ENCODE data around the gene NAXD. TPM values are rescaled to one million over a fixed set of nuclear protein-coding genes. Genes with fewer than 3 reads are reported as not detected.

The NAXD gene
- total and polyA plus RNA-seq, 2 of the 4 experiments (the other 2 are of a cell fraction), result 10.2 to 27.2 TPM

DNA sequence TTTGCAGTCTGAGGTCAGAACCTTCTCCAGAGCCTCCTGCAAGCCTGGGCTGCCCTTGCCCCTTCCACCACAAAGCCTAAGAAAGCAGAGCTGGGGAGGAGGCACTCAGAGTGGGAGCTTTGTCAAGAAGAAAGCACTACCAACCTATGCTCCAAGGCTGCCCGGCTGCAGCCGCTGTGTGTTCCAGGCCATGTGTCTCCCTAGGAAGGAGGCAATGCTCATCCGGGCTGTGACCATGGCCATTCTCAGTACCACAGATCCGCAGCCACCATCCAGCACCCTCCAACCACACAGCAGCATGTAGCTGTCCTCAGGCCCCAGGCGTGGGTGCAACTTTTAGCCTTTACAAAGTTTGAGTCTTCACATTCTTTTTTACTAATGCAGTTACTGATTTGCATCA is 68.6 kb downstream of the NAXD start:
- Histone ChIP-seq H3K18ac (ENCODE audit: low read depth, low read length) (no peak overlapping the region), H4K91ac (ENCODE audit: insufficient read depth, low read depth, low read length) (no peak overlapping the region), H3K79me1 (ENCODE audit: low read depth in 1 of 2, low read length in 2 of 2) (peaks cover 6 to 20% of the 10 kb centered on the region in 2 experiments), H2AFZ (replicated peaks; ENCODE audit: low read length, poor library complexity) (no peak overlapping the region), H3K9me3 (ENCODE audit: control insufficient read depth, insufficient read depth, low read length) (no peaks in the 10 kb centered on the region), H4K8ac (ENCODE audit: low read depth in 2 of 2, low read length in 2 of 2) (no peak overlapping the region), H2BK5ac (ENCODE audit: low read depth, low read length, poor library complexity, severe bottlenecking) (no peak overlapping the region), H2BK20ac (ENCODE audit: low read depth, low read length) (no peak overlapping the region), H2BK120ac (ENCODE audit: low read depth, low read length) (no peak overlapping the region), H4K20me1 (ENCODE audit: insufficient read depth, low read length) (peaks cover 1% of the 10 kb centered on the region; the same call in 1 of the 2 replicates), H3K4me2 (ENCODE audit: low read depth, low read length) (no peak overlapping the region), H4K5ac (ENCODE audit: low read depth, low read length) (no peak overlapping the region; the same call in 1 of the 2 replicates), H3K36me3 (ENCODE audit: control insufficient read depth, insufficient read depth, low read length) (peaks cover 56% of the 10 kb centered on the region), H3K14ac (replicated peaks; ENCODE audit: low read depth, low read length) (no peak overlapping the region), H3K9me1 (ENCODE audit: insufficient read depth, low read length) (0 out of 2 replicates have a peak, but pooled peaks cover 2% of the 10 kb centered on the region), H2AK9ac (replicated peaks; ENCODE audit: low read depth, low read length, poor library complexity) (no peak overlapping the region), H3K9ac (ENCODE audit: low read depth, low read length) (no peak overlapping the region), H3K27me3 (ENCODE audit: control insufficient read depth, insufficient read depth, low read length) (no peaks in the 10 kb centered on the region), H3K4me3 (ENCODE audit: insufficient read depth, low read depth, low read length) (no peak overlapping the region), H2BK15ac (ENCODE audit: low read depth, low read length) (no peak overlapping the region), H3K27ac (ENCODE audit: insufficient read depth, low read length) (no peak overlapping the region), H3K23ac (ENCODE audit: low read depth, low read length) (no peak overlapping the region), H3K4ac (ENCODE audit: low read depth, low read length) (no peak overlapping the region), H3K56ac (ENCODE audit: extremely low read depth, insufficient read depth, low read length) (no peak overlapping the region), H2AK5ac (ENCODE audit: low read depth, low read length) (no peak overlapping the region), H3K4me1 (ENCODE audit: control insufficient read depth, insufficient read depth, low read length) (peaks cover 3% of the 10 kb centered on the region; the same call in 1 of the 2 replicates)
- ChIA-PET CTCF (interaction anchor here (1.6 kb wide), 1 partner anchor 39 kb away, joined by 4 read pairs; no protein-coding TSS in a partner anchor), POLR2A (ENCODE audit: unreplicated experiment) (interaction anchor here (0.5 kb wide), 1 partner anchor 333 kb away, joined by 7 read pairs; no protein-coding TSS in a partner anchor)
- in situ Hi-C loops (cut with MboI; ENCODE audit: low sequenced_read_pairs) (no loop called here), intact Hi-C loops (cut with micrococcal nuclease) (no loop called here), dilution Hi-C loops (cut with HindIII; ENCODE audit: low sequenced_read_pairs, unreplicated experiment) (no loop called here)
- DNase-seq (no peak), ATAC-seq (ENCODE audit: low read depth) (no peak)
- 100% methylated on average over 2 of the region's 5 CpGs; no CpG with 5 or more reads in 1 of the 2 experiments for WGBS, 2 experiments (ENCODE audit: extremely low coverage in 2 of 2, insufficient read length in 1 of 2)
- BruUV-seq (replicated peaks), result no TSS peak
- no peak for TF ChIP-seq MAFK (IDR thresholded peaks at IDR 0.05; ENCODE audit: low read depth, low read length)
- TF ChIP-seq POLR2A (IDR thresholded peaks at IDR 0.05; ENCODE audit: low read depth, low read length), result no peak
- TF ChIP-seq, protein P1, sequence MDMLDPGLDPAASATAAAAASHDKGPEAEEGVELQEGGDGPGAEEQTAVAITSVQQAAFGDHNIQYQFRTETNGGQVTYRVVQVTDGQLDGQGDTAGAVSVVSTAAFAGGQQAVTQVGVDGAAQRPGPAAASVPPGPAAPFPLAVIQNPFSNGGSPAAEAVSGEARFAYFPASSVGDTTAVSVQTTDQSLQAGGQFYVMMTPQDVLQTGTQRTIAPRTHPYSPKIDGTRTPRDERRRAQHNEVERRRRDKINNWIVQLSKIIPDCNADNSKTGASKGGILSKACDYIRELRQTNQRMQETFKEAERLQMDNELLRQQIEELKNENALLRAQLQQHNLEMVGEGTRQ (IDR thresholded peaks at IDR 0.05; ENCODE audit: low read depth, low read length), result no peak
- no peak for TF ChIP-seq SMC3 (IDR thresholded peaks at IDR 0.05; ENCODE audit: low read depth, low read length)
- TF ChIP-seq NFE2L2 (IDR thresholded peaks at IDR 0.05; ENCODE audit: low read depth, low read length), result no peak
- TF ChIP-seq CEBPB (IDR thresholded peaks at IDR 0.05; ENCODE audit: low read depth, low read length), result no peak
- TF ChIP-seq FOS (IDR thresholded peaks at IDR 0.05; ENCODE audit: low read depth, low read length), result no peak
- TF ChIP-seq CHD1 (IDR thresholded peaks at IDR 0.05; ENCODE audit: low read depth, low read length), result no peak
- no peak for TF ChIP-seq MAZ (IDR thresholded peaks at IDR 0.05; ENCODE audit: borderline replicate concordance, low read depth, low read length)
- TF ChIP-seq, protein P2, sequence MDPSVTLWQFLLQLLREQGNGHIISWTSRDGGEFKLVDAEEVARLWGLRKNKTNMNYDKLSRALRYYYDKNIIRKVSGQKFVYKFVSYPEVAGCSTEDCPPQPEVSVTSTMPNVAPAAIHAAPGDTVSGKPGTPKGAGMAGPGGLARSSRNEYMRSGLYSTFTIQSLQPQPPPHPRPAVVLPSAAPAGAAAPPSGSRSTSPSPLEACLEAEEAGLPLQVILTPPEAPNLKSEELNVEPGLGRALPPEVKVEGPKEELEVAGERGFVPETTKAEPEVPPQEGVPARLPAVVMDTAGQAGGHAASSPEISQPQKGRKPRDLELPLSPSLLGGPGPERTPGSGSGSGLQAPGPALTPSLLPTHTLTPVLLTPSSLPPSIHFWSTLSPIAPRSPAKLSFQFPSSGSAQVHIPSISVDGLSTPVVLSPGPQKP (IDR thresholded peaks at IDR 0.05; ENCODE audit: borderline replicate concordance, low read depth, low read length), result no peak
- TF ChIP-seq RCOR1 (IDR thresholded peaks at IDR 0.05; ENCODE audit: insufficient replicate concordance, low read length), result no peak
- no peak for TF ChIP-seq CTCF (conservative IDR thresholded peaks at IDR 0.05; ENCODE audit: low read depth, low read length)
- no peak for TF ChIP-seq RAD21 (IDR thresholded peaks at IDR 0.05; ENCODE audit: low read length)
